ENCODE measurements around the gene STK16. TPM values are rescaled to one million over a fixed set of nuclear protein-coding genes. Genes with fewer than 3 reads are reported as not detected.

The STK16 gene
- total and polyA plus RNA-seq, 2 of the 13 experiments (the other 11 are each of a cell fraction or from before 2014, with no cell fraction given) = 28.0 to 50.9 TPM

GRCh38 chr2:219218732-219219701 is 26.3 kb upstream of the STK16 start, which contains the start of gene ABCB6 (continued):
- TF ChIP-seq SSRP1 (CRISPR knock-in tag; IDR thresholded peaks at IDR 0.05) (no peak; the same call in none of the 2 replicates), ZNF33A (CRISPR knock-in tag; IDR thresholded peaks at IDR 0.05; ENCODE audit: borderline replicate concordance) (0 out of 2 replicates have a peak, but pooled peaks have one; percentile 9), ZBTB3 (CRISPR knock-in tag; IDR thresholded peaks at IDR 0.05; ENCODE audit: borderline replicate concordance, low read depth) (no peak), TCF12 (IDR thresholded peaks at IDR 0.05) (no peak), TCF12 (CRISPR knock-in tag; IDR thresholded peaks at IDR 0.05) (peak; percentile 99), MEIS1 (CRISPR knock-in tag; IDR thresholded peaks at IDR 0.05; ENCODE audit: borderline replicate concordance) (peak; percentile 97), ZBTB7A (CRISPR knock-in tag; IDR thresholded peaks at IDR 0.05) (peak; percentile 99), ZNF318 (CRISPR knock-in tag; IDR thresholded peaks at IDR 0.05) (peak; percentile 84; the same call in 1 of the 2 replicates), ZFP62 (CRISPR knock-in tag; IDR thresholded peaks at IDR 0.05) (no peak), NONO (IDR thresholded peaks at IDR 0.05) (no peak), NONO (CRISPR knock-in tag; conservative IDR thresholded peaks at IDR 0.05) (peak; percentile 99), ZNF839 (CRISPR knock-in tag; IDR thresholded peaks at IDR 0.05; ENCODE audit: borderline replicate concordance) (no peak), ZNF639 (CRISPR knock-in tag; conservative IDR thresholded peaks at IDR 0.05) (peak; percentile 68), TAF15 (IDR thresholded peaks at IDR 0.05; ENCODE audit: low read depth, low read length, poor library complexity, severe bottlenecking) (peak; percentile 85), XRCC5 (optimal IDR thresholded peaks at IDR 0.05; ENCODE audit: low read length) (peak; percentile 81)
- TF ChIP-seq, protein P1, sequence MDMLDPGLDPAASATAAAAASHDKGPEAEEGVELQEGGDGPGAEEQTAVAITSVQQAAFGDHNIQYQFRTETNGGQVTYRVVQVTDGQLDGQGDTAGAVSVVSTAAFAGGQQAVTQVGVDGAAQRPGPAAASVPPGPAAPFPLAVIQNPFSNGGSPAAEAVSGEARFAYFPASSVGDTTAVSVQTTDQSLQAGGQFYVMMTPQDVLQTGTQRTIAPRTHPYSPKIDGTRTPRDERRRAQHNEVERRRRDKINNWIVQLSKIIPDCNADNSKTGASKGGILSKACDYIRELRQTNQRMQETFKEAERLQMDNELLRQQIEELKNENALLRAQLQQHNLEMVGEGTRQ (IDR thresholded peaks at IDR 0.05; ENCODE audit: low read depth, low read length) = peak; percentile 97
- TF ChIP-seq, protein P1 (CRISPR knock-in tag; IDR thresholded peaks at IDR 0.05; ENCODE audit: borderline replicate concordance) = peak; percentile 99
